HL-60 (cell line): ENCODE data around the gene LYRM2.
A peak's percentile ranks its signal among the peaks of the same experiment; 100 is the strongest.

ENCODE experiments used
- CTCF ChIP-seq: IDR thresholded peaks from one replicate; pipeline ENCODE4 v1.5.1; 2011; ENCODE audit warnings: low read length, control low read depth, inconsistent platforms; ENCODE audit not compliant: insufficient read depth
- GABPA ChIP-seq: IDR thresholded peaks from 2 replicates; pipeline ENCODE4 v1.6.1; 2012; ENCODE audit warnings: low read depth
- SPI1 ChIP-seq: IDR thresholded peaks from 2 replicates; pipeline ENCODE4 v1.6.1; 2012; ENCODE audit warnings: low read depth, mild to moderate bottlenecking, borderline replicate concordance

- TF ChIP-seq CTCF: peak; percentile 88
- no peak for TF ChIP-seq SPI1
- TF ChIP-seq GABPA: no peak
Measured at GRCh38 chr6:89610149-89610642, 28.4 kb downstream of the LYRM2 start.
